Fibroblast of the conjunctiva (primary cell): ENCODE results near the gene TRIP6.

Source experiments
- DNase-seq: peaks from one replicate; pipeline ENCODE4 v3.0.0-alpha.2; 2010; ENCODE audit warnings: low read depth

Gene TRIP6, protein sequence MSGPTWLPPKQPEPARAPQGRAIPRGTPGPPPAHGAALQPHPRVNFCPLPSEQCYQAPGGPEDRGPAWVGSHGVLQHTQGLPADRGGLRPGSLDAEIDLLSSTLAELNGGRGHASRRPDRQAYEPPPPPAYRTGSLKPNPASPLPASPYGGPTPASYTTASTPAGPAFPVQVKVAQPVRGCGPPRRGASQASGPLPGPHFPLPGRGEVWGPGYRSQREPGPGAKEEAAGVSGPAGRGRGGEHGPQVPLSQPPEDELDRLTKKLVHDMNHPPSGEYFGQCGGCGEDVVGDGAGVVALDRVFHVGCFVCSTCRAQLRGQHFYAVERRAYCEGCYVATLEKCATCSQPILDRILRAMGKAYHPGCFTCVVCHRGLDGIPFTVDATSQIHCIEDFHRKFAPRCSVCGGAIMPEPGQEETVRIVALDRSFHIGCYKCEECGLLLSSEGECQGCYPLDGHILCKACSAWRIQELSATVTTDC

GRCh38 chr7:100867040-100867775 lies at the start of gene TRIP6:
TRIP6 (plus strand) TSS chr7:100867387; CDS start chr7:100867498, 111 bp downstream.
- peak; percentile 87 for DNase-seq

GRCh38 chr7:100818366-100818765 lies 48.8 kb upstream of the TRIP6 start:
- no peak for DNase-seq

DNA sequence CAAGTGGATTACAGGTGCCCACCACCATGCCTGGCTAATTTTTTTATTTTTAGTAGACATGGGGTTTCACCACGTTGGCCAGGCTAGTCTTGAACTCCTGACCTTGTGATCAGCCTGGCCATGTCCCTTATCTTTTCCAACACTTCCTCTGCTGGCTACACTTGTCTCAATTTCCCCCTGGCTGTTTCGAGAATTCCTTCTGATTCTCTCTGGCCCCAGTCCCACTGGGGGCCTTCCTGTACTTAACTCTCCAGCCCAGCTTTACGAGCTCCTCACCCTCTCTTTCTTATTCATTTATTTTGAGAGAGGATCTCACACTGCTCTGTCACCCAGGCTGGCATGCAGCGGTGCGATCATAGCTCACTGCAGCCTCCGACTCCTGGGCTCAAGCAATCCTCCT lies 48.4 kb upstream of the TRIP6 start:
- DNase-seq, result no peak

- DNase-seq, result no peak
These were observed 47.6 kb upstream of the TRIP6 start for GRCh38 chr7:100819586-100819985.

DNA sequence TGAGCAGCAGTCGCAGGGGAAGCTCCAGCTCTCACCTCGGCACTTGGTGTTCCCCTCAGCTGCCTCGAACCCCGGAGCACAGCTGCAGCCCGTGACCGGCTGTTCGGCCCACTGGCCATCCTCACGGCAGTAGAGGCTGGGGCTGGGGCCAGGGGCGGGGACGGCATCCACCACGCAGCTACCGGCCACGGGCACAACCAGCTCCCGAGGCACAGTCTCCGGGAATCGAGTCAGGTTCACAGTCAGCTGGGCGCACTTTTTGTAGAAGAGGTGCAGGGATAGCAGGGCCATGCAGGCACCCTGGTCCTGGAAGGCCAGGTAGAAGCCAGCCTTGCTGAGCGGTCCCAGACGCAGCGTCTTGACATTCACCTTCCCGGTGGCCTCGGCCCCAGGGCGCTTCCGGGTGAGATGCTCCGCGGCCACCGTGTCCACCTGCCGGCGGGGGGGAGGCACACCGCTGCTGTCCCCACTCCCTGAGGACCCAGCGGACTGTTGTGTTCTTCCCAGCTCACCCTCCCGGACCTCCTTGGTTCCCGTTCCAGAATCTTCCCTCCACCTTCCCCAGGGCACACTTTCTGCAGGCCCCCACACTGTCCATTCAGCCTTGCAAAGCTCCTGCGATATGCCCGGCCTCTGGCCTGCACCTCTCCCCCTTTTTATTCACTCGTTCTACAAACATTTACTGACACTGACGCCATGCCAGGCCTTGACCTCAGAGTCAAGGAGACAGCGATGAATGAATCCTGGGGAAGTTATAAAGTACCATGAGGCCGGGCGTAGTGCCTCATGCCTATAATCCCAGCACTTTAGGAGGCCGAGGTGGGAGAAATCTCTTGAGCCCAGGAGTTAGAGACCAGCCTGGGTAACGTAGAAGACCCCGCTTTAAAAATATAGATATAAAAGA lies 44.7 kb upstream of the TRIP6 start:
- no peak for DNase-seq

GRCh38 chr7:100823140-100823525 lies 44.1 kb upstream of the TRIP6 start:
- DNase-seq, result no peak

- no peak for DNase-seq
These were observed 43.7 kb upstream of the TRIP6 start for GRCh38 chr7:100823534-100823933.

DNA sequence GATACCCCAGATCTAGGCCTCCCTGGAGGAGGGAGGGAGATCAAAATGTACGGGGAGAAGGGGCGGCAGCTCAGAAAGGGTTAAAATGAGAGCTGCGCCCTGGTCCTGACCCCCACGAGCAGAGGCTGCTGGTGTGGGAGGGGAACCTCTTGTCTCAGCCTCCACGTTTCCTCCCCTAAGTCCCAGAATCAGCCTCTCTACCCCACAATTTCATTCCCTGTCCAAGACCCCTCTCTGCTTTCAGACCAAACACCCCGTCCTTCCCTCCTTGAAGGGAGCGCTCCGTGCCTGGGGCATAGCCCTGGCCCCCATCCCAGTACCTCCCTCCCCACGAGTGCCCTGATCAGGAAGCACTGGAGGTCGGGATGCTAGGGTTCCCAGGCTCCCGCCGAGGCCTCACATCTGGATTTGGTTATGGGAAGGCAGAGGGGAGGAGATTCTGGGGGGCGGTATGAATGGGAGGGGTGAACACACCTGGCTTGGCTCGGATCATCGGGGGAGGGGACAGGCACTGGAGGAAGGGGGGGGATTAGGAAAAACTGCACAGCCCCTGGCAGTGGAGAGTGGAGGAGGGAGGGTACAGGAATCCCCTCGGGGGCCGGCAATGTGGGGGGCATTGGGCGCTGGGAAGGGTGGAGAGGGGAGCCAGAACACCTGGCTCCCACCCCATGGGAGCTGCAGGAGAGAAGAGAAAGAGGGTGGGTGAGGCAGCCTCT lies 42.5 kb upstream of the TRIP6 start:
- DNase-seq, result no peak

DNA sequence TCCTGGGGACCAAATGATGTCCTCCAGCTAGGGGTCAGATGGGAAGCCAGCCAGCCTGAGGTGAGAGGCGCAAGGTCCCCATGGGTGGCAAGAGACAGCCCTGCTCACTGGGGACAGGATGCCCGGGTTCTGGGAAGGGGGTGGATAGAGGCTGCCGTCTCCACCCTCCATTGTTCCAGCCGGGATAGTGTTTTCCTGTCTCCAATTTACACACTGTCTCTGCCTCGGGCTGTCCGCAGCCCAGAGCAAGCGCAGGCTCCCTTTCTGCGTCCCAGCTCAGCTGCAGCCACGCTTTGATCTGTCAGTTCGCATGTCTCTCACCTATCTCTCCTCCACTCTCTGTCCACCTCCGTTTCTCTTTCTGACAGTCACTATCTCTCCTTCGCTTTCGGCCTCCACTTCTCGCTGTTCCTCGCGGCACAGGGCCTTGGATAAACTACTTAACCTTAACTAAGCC lies 41.9 kb upstream of the TRIP6 start:
- no peak for DNase-seq

- peak; percentile 43 for DNase-seq
These were observed 41.3 kb upstream of the TRIP6 start for GRCh38 chr7:100825751-100826513.

DNA sequence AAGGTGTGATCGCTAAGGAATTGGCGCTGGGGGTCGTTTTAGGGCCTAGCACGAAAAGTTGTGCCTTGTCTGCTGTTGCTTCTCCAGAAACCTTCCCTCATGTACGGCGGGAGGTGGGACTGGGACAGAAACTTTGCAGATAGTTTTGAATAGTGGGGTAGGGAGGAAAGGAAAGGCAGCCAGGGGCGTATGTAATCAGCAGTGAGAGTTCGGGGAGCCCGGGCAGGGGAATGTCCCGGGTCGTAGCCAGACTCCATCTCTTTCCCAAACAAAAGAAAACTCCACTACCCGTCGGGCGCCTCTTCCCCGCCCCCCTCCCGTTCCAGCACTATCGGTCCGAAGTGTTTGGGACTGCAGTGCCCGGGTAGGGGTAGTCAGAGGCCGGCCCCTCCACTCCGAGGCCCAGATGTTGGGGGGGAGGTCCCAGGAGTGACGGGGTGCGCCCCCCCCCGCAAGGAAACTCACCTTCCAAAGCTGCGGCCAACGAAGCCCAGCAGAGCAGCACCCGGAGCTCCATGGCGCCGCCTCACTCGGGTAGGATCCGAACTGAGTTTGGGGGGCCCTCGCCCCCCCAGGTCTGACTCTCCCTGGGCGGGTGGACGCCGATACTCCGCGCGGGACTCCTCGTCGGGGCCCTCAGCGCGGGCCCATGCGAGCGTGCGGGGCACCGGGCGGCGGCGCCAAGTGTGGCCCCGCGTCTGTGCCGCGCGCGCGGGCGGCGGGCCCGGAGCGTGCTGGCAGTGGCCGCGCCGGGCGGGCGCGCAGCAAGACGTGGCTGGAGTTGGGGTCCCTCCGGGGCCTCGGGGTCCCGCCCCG lies 40.5 kb upstream of the TRIP6 start:
- no peak for DNase-seq

GRCh38 chr7:100827330-100828226 lies 39.6 kb upstream of the TRIP6 start, which contains the start of gene EPHB4:
EPHB4 (minus strand) TSS chr7:100827523; CDS start chr7:100827030, 493 bp downstream.
- peak; percentile 76 for DNase-seq

- no peak for DNase-seq
These were observed 38.0 kb upstream of the TRIP6 start for GRCh38 chr7:100829150-100829716.

DNA sequence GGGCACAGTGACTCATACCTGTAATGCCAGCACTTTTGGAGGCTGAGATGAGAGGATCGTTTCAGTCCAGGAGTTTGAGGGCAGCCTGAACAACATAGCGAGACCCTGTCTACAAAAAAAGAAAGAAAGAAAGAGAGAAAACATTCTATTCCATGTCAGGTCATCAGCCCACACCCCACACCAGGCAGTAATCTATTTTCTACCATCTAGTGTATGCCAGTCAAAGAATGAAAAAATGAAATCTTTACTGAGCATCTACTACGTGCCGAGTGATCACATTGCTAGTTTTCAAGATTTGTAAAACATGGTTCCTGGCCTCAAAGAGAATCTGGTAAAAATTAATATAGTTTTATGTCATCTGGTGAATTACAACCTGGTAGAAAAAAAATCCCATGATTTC lies 36.8 kb upstream of the TRIP6 start:
- no peak for DNase-seq

DNA sequence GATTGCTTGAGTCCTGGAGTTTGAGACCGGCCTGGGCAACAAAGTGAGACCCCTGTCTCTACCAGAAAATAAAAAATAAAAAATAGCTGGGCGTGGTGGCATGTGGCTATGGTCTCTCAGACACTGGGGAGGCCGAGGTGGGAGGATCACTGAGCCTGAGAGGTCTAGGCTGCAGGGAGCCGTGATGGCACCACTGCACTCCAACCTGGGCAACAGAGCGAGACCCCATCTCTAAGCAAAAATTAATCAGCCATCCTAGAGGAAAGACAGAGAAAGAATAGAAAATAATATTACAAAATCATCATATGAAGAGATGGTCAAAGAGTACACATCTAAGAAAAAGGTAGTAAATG lies 34.9 kb upstream of the TRIP6 start:
- no peak for DNase-seq

DNA sequence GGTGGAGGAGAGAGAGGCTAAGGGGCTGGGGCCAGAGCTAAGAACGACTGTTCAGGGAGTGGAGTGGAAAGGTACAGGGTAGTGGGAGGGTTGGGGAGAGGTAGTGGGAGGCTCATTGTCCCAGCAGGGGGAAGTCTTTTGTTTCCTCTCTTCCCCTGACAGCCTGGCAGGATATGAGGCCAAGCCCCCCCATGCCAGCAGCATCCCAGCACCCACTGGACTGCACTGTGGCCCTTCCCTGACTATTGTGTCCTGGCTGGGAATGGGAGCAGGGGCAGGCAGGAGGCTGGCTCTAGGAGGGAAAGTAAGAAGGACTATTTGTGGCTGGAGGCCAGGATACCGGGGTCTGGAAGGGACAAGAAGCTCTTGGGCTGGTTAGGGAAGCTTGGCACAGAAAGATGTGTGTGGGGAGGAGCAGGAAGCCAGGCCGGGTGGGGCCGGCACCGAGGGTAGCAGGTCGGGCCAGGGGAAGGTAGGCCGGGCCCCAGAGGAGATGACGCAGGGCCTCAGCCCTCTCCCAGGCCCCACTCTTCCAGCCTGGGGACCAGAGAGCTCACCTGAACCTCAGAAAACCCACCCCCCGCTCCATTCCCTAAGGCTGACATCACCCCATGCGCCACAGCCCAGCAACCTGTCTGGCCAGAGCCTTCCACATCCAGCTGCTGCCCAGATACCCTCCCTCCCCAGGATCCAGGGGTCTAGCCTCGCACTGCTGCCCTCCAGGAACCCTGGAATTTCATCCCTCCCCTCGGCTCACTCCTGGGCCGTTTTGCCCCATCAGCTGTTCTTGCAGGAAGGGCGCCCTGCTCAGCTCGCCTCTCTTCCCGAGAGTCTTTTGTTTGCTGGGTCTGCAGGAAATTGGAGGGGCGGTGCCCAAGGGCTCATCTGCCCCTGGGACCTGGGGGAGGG lies 31.0 kb upstream of the TRIP6 start:
- no peak for DNase-seq

GRCh38 chr7:100836812-100837098 lies 30.4 kb upstream of the TRIP6 start:
- DNase-seq, result no peak
